Effector CD8-positive, alpha-beta T cell (primary cell): ENCODE results near the gene NHSL2.
"Not testable (repeated sequence)": the region's sequence is repeated elsewhere in the genome, so short reads cannot be mapped to it uniquely, and the experiment has no call there.

Experiments
- DNase-seq: peaks from one replicate; lab custom pipeline; 2025; lab: John Stamatoyannopoulos, UW

Gene NHSL2

DNA sequence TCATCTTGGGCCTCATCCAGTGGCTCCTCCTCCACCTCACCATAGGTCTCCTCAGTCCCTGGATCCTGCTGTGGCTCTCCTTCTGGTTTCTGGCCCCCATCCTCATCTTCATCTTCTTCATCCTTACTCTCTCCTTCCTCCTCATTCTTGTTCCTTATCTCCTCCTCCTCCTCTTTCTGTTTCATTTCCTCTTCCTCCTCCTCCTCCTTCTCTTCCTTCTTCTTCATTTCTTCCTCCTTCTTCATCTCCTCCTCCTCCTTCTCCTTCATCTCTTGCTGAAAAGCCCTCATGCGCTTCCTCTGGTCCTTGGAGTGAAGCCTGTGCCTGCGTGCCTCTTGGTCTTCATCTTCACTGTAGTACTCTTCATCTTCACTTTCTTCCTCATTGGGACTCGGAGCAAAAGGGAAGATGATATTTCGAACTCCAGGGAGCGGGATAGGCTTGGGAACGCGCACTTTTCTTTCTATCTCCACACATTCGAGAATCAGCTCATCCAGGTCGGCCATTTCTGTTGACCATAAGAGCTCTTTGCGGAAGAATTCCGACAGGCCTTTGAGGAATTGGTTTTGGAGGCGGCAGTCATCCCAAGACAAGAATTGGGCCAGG lies 219.6 kb downstream of the NHSL2 start:
- DNase-seq = no peak

DNA sequence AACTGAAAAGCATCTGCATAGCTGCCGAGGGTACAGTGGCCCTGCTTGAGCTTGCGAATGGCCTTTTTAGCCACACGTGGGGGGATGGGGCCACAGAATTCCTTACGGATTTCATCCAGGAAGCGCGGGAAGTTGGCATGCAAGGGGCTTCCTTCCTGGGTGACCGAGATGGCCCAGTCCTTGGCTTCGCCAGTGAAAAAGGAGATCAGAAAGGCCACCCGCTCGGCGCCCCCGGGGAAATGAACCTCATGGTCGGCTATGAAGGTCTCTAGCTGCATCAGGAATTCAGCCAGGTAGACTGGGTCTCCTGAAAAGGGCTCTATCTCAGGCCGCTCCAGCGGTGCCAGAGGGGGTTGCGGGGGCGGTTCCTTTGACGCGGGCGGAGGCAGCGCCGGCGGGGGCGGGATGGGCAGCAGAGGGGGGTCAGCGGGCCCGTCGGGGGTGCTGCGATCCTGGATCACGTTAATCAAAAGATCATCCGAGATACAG lies 220.2 kb downstream of the NHSL2 start:
- DNase-seq = no peak

DNA sequence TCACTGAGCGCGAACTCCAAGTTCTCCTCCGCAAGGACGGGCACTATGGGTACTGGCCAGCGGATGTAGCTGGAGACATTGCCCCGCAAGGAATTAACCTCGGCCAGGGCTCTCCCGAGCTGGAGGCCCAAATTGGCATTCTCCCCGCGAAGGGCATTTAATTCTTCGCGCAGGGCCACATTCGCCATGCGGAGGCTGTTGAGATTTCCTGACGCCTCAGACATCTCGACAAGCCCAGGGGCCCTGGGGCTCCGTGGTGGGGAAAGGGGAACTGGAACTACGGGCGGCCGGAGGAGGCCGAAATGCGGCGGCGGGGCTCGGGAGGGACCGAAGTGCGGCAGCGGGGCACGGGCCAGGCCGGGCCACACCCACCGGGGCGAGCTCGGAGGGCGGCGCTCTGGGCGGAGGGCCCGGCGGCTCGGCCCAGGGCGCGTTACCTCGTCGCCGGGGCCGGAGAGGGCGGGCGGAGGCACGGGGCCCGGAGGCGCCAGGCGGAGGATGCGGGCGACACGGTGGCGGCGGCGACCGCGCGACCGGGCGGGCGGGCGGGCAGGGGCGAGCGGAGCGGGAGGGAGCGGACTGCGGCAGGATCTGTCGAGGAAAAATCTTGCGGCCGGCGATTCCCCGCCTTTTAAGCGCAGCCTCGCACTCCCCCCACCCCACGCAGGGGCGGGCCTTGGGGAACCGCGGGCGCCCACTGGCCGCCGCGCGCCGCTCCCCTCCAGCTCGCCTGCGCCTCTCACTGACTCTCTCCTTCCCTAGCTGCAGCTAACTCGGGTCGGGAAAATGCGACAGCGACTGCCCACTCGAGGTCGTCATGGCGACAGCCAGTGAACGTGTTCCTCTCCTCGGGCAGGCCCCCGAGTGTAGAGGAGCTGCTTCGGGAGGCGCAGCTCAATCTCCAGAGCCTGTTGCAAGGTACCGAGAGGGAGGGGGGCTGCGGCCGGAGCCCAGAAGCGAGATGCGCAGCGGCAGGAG lies 221.0 kb downstream of the NHSL2 start, which contains the start of gene RTL5:
Gene RTL5 (minus strand): TSS at position 599 of the 978 bp plus-strand sequence.
- DNase-seq = peak; percentile 26

DNA sequence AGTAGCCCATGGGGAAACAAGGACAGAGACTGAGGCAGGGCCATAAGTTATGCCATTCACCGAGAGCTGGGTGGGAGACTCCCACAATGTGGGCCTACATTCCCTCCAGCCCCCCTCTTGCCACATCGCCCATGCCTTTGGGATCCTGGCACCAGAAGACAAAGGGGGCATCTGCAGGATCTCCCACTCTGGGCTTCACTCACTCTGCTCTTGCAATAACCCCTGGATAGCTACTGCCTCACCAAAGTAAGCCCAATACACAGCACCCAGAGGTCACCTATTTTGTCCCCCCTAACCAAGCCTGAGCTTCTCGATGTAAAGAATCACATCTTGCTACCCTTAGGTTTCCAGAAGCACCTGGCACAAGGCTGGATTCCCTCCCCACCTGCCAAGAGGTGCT lies 221.8 kb downstream of the NHSL2 start:
- no peak for DNase-seq

DNA sequence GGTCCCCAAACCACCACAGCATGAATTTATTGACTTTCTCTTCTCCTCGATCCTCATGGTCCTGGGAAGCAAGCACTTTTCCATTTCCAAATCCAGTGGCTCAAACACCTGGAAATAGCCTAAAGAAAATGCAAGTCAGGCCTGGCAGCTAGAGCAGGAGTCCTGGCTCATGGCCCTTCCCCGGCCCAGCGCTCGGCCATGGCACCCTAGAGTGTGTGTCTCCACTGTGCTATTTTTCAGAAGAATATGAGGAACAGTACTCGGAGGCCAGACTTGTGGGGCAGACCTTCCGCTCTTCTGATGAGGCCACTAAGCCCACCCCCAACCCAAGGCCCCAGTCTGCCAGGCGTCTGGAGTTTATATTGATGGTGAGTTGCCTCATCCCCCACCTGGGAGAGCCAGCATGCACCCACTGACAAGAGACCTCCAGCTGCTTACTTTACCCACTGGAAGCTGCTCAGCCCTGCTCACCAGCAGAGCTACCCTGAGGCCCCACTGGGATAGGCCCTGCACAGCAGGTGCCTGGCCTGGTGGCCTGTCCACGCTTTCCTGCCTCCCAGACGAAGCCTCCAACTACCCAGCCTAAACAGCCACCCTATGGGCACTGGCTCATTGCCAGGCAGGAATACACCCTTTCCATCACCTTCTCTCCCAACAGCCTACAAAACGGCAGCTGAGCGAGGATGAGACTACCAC lies 223.4 kb downstream of the NHSL2 start:
- DNase-seq = no peak

DNA sequence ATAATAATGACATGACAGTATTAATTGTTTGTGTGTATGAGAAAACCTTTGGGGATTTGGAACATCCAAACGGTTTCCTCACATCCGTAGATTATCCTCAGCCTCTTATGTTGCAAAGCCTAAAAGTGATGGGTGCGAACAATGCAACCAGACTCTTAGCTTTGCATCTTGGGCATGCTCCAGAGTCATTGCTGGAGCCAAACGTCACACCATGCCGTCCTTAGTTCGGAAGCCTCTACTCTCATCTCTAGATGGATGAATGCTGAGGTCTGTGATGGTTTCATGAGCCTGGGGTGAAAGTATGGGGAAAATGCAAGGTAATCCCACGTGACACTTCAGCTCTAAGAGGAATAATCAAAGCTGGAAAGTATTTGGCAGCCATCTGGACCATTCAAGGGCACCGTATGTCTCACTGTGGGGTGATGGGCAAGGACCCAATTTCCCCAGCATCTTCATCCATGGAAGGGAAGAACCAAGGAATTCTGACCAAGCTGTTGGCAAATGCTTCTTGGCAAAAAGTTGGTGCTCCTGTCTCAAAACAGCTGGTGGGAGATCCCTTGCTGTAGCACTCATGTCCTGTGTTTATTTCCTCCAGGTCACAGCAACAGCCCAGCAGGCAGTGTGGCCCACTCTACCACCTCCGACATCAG lies 227.3 kb downstream of the NHSL2 start:
- DNase-seq = no peak

DNA sequence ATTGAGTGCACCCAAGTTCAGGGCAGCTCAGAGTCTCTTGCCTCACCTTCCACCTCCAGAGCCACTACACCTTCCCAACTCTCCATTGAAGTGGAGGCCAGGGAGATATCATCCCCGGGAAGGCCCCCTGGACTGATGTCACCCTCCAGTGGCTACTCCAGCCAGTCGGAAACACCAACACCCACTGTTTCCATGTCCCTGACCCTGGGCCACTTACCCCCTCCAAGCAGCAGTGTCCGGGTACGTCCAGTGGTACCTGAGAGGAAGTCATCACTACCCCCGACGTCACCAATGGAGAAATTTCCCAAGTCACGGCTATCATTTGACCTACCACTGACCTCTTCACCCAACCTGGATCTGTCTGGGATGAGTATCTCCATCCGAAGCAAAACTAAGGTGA lies 228.9 kb downstream of the NHSL2 start:
- DNase-seq = no peak

DNA sequence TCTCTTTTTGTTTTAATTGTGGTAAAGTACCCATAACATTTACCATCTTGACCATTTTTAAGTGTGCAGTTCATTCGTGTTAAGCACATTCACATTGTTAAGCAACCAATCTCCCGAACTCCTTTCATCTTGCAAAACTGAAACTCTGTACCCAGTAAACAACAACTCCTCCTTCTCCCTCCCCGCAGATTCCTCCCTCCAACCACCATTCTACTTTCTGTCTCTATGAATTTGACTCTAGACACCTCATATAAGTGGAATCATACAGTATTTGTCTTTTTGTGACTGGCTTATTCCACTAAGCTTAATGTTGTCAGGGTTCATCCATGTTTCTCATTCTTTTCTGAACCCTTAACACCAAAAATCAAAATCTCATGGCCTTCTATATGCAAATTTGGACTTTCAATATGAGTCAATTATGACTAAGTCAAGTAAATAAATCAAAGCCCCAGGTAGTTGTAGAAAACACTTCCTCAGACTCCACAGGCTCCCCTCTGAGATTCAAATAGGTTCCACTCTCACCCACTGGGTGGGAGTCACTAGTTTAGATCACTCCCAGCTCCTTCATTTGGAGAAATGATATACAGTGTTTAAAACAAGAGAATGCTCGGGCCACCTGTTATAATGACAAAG lies 230.8 kb downstream of the NHSL2 start:
- DNase-seq = no peak

DNA sequence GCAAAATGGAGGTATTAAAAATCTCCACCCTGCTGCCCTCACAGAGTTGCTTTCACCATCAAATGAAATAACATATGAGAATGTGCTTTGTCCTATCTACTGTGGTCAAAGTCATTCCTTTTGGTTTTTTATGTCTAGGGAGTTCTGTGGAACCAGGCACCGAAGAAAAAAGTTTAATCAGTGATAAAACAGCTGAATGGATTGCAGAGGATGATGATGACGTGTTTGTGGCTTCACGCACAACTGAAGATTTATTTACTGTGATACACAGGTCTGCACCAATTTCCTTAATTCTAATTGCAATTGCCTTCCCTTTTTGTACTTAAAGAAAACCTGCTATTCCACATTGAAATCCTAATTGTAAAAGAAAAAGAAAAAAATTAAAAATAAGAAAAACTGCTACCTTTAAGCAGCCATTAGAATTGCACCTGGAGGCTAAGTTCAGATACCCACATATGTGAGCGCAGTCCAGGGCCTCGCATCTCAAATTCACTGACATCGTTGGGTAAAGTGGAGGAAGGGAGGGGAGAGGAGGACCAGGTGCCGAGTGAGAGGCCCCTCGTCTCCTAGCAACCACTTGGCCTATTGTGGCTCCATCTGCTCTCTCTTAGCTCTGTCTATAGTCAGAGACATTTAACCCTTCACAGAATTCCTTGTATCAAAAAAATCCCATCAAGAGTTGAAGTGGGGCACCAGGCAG lies 231.6 kb downstream of the NHSL2 start:
- DNase-seq = no peak

DNA sequence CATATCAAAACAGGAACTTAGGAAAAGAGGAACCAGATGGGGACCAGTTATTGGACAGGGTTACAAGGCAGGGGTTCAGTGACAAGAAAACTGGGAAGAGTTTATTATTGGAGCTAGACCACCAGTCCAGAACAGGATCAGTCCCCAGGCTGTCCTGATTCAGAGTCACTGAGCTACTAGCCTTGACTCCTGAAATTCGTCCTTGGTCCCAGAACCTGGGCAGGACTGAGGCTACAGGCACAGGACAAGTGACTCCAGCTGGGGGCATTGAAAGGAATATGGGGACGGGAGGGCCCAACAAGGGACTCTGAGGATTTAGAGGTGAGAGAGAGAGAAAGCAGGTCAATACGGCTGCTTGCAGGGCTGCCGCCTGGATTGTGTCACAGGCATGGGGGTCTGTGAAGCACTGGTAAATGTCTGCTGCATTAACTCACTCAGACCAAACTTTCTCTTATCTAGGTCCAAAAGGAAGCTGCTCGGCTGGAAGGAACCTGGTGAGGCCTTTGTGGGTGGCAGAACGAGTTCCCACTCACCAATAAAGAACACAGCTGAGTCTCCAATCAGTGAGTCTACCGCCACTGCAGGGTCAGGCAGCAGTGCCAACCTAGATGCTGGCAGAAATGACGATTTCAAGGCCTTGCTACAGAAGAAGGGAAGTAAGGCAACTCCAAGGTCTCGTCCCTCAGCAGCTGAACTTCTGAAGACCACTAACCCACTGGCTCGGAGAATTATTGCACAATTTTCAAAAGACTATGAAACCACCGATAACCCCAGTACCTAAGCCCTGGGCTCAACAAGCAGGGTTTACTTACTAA lies 232.4 kb downstream of the NHSL2 start:
- no peak for DNase-seq

DNA sequence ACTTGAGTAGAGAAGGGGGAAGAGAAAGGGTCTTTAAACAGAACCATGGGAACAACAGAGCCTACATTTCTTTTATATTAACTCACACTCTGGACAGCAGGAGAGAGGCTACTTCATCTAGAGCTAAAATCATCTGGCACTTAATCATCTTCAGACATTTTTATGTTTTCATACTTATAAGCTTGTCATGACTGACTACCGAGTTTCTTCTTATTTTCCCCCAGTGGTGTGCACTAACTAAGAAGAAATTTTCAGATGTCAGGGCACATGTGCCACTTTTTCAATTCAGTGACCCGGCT lies 232.9 kb downstream of the NHSL2 start:
- DNase-seq = no peak

DNA sequence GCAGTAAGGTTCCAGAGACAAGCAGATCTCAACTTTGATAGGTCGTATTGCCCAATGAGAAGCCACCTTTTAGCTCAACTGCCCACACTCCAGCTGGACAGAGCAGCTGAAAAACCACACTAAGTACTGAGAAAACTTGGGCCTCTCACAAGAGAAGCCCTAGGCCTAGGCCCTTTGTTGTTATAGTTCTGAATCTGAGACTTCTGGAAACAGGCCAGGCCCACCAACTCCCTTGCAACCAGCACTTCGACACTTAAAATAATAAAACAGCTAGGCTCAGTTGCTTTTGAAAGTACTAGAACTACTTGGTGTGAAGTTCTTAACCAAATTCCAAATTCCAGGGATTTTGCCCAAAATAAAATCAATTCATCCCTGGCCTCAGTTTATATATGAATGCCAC lies 234.5 kb downstream of the NHSL2 start:
- no peak for DNase-seq

DNA sequence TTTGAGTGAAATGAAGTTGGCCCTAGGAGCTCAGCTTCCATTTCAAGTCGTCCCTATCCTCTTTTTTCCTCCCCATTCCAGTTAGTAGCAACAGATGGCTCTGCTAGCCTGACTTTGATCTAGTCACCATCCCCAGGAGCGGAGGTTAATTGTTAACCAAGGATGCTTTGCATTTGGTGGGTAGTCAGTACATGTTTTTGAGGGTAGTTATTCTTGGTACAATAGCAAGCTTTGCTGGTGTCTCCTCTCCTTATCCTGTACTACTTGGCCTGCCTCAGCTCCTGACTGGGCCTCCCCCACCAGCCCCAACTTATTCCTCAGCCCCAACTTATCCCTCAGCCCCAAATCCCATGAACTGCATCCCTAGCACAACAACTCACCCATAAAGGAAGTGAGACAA lies 235.9 kb downstream of the NHSL2 start:
- DNase-seq = no peak

DNA sequence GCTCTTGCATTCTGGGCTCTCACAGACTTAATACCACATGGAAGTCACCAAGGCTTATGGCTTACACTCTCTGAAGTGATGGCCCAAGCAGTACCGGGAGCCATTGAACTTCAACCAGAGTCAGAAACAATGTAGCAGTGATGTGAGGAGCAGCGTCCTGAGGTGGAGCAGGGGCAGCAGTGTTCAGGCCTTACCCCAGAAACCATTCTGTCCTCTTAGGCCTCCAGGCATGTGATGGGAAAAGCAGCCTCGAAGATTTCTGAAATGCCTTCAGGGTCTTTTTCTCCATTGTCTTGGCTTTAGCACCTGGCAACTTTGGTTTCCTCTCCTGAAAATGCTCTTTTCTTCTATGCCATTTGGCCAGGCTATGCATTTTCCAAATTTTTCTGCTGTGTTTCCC lies 248.1 kb downstream of the NHSL2 start:
- no peak for DNase-seq

DNA sequence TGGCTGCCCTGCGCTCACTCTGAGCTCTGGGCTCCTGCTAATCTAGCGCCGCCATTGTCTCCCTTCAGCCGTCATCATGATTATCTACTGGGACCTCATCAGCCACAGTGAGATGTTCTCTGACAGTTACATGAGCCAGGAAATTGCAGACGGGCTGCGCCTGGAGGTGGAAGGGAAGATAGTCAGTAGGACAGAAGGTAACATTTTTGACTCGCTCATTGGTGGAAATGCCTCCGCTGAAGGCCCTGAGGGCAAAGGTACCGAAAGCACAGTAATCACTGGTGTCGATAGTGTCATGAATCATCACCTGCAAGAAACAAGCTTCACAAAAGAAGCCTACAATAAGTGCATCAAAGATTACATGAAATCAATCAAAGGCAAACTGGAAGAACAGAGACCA lies 249.1 kb downstream of the NHSL2 start:
- DNase-seq = no peak

DNA sequence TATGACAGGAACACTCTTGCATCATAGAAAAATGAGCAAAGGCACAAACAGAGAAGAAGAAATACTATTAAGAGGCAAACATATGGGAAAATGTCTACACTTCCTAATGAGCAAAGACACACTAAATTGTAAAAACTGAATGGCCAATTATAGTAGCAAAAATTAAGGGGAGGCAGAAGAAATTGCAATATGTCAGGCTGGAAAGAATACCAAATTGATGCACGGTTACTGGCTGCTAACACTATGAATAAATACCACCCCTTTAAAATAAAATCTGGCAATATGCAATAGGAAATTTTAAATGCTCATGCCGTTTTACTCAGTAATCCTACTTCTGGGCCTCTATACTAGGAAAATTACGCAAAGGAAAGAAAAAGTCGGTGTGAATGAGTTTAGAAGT lies 254.9 kb downstream of the NHSL2 start:
- DNase-seq = no peak

DNA sequence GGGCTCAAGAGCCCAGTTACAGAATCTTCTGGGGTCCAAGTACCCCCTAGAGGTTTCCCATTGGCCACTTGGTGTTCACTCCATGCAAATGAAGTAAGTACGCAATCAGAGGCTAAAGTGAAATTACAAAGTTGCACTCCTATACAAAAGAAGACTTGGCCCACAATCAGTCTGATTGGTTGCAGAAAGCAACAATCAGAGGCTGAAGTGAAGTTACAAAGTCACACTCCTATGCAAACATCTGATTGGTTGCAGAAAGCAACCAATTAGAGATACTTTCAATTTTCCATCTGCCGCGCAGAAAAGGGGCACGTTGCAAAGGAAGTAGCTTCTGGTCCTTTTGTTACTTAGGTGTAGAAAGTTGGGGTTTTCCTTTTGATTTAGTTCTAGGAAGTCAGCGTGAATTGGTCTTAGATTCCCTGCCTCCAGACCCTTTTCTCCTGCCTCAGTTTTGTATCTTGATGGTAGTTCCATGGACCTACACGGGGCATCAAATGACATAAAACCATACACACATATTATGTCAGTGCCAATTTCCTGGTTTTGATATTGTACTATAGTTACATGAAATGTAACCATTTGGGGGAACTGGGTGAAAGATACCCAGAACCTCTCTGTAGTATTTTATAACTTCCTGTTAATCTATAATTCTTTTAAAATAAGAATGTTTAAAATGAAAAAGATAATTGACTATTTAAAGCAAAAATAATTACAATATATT lies 258.5 kb downstream of the NHSL2 start:
- peak; percentile 4 for DNase-seq

DNA sequence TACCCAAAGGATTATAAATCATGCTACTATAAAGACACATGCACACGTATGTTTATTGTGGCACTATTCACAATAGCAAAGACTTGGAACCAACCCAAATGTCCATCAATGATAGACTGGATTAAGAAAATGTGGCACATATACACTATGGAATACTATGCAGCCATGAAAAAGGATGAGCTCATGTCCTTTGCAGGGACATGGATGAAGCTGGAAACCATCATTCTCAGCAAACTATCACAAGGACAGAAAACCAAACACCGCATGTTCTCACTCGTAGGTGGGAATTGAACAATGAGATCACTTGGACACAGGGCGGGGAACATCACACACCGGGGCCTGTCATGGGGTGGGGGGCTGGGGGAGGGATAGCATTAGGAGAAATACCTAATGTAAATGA lies 265.6 kb downstream of the NHSL2 start:
- DNase-seq = not testable (repeated sequence)

DNA sequence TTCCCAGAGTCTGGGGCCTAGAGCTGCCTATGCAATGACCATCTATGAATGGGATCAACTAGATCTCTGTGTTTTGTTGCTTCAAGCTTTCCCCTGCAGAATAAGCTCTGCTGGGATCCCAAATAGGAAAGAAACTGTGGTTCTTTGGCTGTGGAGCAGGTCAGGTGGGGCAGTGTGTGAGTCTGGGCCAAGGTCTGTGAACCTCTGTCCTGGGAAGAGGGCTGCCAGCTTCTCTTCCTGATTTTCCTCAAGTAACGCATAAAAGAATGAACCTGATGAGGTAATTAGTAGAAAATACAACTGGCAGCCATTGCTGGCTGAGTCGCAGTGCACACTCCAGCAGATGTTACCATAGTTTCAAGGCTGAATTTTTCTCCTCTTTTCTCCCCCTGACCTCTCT lies 266.3 kb downstream of the NHSL2 start:
- no peak for DNase-seq

DNA sequence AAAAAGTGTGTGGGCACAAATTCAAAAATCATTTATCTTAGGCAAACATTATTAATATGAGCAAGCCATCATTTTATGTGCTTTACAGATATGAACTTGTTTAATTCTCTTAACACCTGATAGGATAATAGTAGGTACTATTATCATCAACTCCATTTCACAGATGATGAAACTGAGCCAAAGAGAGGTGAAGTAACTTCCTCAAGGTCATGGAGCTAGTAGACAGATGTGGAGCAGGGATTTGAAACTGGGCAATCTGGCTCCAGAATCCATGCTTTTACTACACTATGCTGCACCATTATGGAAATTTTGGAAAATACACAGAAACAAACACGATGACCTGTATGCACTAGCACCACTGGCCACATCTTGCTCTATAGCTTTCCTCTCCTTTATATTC lies 269.9 kb downstream of the NHSL2 start:
- no peak for DNase-seq
